ENCODE data around the gene AKAP8L. TPM values are rescaled to one million over a fixed set of nuclear protein-coding genes. Genes with fewer than 3 reads are reported as not detected.
"Not testable (repeated sequence)": the region's sequence is repeated elsewhere in the genome, so short reads cannot be mapped to it uniquely, and the experiment has no call there.

Gene AKAP8L
- total RNA-seq, 1 donor from 2014 or later, result 82.5 TPM

DNA sequence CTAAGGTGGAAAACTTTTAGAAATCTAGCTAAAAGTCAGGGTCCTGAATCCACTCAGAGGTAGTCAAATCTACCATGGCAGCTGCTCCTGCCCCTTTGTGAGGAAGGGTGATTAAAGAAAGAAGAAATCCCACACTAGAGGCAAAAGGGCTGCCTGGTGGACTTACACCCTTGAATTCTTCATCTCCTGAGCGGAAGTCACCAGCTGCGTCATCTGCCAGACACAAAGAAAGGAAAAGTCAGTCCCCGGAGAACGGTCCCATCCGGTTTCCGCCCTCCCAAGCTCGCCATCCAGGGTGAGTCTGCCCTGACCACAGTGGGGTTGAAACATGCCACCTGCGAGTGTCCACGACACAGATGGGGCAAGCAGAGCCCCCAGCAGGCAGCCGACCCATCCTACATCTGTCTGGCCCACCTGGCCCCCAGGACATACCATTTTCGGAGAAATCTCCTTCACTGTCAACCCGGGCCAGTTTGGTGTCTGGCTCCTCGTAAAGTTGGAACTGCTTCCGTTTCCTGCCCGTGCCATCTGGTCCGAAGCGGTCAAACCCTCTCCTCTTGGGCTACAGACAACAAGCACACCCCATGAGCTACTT, 46.9 kb downstream of the AKAP8L start:
- intact Hi-C loops (cut with micrococcal nuclease), result no loop called here
- no peak for ATAC-seq
- DNase-seq, result peak; percentile 16

DNA sequence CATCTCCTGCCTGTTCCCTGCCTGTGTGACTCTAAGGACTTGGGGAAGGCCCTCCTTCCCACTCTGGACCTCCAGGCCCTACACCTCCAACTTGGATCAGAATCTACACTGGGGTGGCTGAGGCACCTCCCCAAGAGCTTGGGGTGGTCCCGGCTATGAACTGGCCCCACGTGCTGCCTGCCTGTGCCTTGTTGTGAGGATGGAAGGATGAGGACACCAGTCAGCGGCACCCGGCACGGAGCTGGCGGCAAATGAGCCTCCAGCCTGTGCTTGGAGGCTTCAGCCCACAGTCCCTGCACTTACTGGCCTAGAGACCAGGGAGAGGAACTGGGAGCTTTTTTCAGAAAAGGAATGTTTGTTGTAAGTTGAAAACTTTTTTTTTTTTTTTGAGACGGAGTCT, 47.7 kb downstream of the AKAP8L start:
- intact Hi-C loops (cut with micrococcal nuclease), result no loop called here
- DNase-seq (peak; percentile 8), ATAC-seq (no peak)

DNA sequence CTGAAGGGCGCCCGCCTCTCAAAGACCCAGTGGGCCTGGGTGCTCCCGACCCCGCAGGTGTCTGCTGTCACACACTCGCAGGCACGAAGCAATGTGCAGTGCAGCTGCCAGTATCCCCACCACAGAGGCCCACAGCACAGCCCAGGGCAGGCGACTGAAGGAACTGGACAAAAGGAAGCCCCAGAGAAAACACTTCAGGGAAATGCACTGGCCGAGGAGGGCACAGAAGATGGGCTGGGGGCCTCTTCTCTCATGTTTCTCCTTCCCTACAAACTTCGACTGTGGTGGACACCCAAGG, 49.2 kb downstream of the AKAP8L start:
- DNase-seq (peak; percentile 22), ATAC-seq (no peak)
- intact Hi-C loops (cut with micrococcal nuclease), result no loop called here

DNA sequence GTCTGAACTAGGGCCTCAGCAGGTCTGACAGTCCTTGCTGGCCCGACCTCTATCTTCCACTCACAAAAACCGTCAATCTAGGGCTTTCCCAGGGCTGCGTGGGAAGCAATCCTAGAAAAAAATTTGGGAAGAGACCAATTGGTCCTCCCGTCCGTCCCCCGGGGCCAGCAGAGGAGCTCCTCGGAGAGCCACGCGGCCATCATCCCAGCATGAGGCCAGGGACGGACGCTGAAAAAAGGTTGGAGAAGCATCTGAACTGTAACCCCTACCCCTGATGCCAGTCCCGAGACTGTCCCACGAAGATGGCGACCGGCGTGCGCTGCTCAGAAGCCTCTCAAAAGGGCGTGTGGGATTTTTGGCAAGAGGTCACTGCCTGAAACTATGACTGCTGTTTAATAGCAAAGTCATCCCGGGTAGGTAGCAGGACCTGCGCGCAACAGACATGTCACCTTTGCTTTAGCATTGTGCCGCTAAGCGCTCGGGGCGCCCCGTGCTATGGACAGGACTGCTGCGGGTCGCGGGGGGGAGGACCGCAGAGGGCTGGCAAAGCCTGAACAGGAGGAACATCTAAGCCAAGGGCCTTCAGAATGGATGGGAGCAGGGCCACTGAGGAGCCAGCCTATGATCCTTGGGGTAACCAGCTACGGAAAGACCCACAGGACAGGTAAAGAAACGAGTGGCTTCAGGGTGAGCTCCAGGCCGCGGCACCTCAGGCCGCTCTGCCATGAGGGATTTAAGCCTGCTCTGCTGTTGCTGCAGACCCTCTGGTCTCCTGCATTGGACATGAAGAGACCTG, 49.8 kb downstream of the AKAP8L start:
- DNase-seq (peak; percentile 27), ATAC-seq (peak; percentile 5)
- intact Hi-C loops (cut with micrococcal nuclease), result no loop called here

DNA sequence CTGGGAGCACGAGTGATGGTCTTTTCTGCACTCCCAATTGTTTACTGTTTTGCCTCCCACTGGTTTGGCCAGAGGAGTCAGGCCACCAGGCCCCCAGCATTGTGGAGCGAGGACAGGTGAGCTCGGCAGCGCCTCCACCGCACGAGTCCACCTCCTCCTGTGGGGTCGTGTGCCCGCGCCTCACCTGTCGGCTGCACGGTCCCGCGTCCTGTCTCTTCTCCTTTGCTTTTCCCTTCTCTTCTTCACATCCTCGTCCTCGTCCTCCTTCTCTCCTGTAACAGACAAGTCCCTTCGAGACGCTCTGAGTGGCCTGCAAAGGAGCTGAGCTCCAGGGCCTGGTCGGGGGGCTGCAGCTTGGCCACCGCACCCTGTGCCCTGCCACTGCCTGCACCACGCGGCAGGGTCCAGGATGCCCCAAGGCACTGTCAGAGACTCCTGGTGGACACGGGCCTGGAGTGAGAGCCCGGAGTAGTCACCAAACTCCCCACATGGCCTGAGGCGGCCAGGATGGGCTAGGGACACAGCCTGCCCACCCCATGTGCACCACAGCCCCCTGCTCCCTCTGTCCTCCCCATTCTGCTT, 50.6 kb downstream of the AKAP8L start:
- intact Hi-C loops (cut with micrococcal nuclease), result no loop called here
- ATAC-seq, result peak; percentile 3
- peak; percentile 31 for DNase-seq

DNA sequence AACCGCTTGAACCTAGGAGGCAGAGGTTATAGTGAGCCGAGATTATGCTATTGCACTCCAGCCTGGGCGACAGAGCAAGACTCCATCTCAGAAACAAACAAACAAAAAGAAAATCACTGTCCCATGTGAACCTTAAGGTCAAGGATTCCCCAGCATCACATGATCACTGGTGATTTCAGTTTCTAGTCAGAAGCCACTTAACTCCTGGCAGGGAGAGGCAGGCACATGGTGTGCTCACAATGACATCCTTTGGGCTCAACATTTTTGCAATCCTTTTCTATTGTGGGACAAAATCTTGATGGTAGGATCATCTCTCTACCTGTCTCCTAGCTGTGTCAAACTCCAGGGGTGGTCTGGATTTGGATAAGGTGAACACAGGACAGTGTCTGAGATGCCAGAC, 51.3 kb downstream of the AKAP8L start:
- peak; percentile 82 for ATAC-seq
- intact Hi-C loops (cut with micrococcal nuclease), result no loop called here

DNA sequence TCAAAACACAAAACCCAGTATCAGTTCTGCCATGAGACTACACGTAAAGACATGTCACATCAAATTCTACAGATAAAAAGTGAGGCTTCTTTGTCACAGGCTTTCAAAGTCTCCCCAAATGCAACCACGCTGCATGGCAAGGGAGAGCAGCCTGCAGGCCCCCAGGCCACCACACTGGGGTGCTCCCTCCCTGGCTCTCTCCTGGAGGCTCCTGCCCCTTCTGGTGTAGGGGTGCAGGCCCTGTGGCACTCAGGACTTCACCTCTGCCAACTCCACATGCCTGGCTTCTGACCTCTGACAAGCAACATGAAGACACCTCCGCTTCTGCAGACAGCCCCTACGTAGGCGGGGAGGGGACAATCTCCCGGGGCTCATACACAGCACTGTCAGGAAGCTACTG, 53.5 kb downstream of the AKAP8L start:
- intact Hi-C loops (cut with micrococcal nuclease), result no loop called here
- peak; percentile 22 for DNase-seq
- no peak for ATAC-seq

More for the DNA sequence above, 51.3 kb downstream of the AKAP8L start:
- peak; percentile 37 for DNase-seq

DNA sequence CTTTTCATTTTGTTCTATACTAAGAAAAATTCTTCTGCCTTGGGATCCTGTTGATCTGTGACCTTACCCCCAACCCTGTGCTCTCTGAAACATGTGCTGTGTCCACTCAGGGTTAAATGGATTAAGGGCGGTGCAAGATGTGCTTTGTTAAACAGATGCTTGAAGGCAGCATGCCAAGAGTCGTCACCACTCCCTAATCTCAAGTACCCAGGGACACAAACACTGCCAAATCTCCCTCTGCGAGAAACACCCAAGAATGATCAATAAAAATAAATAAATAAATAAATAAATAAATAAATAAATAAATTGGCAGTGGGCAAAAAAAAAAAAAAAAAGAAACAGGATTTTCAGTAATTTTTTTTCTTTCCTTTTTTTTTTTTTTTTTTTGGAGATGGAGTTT, 55.0 kb downstream of the AKAP8L start:
- DNase-seq, result peak; percentile 28
- intact Hi-C loops (cut with micrococcal nuclease); ATAC-seq: not testable (repeated sequence)

DNA sequence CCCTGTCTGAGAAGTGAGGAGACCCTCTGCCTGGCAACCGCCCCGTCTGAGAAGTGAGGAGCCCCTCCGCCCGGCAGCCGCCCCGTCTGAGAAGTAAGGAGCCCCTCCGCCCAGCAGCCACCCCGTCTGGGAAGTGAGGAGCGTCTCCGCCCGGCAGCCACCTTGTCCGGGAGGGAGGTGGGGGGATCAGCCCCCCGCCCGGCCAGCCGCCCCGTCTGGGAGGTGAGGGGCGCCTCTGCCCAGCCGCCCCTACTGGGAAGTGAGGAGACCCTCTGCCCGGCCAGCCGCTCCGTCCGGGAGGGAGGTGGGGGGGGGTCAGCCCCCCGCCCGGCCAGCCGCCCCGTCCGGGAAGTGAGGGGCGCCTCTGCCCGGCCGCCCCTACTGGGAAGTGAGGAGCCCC, 55.7 kb downstream of the AKAP8L start:
- intact Hi-C loops (cut with micrococcal nuclease); ATAC-seq: not testable (repeated sequence)
- peak; percentile 7 for DNase-seq

DNA sequence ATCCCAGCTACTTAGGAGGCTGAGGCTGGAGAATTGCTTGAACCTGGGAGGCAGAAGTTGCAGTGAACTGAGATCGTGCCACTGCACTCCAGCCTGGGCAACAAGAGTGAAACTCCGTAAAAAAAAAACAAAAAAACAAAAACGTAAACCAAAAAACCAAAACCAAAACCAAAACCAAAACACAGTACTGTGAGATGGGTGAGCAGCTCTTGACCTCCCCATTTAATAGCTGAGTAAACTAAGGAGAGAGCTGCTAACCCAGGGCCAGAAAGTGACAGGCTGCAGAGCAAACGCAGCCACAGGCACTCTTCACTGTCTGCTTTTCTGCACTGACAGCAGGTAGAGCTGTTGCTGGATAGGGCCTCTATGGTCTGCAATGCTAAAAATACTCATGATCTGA, 58.8 kb downstream of the AKAP8L start:
- intact Hi-C loops (cut with micrococcal nuclease); ATAC-seq: not testable (repeated sequence)
- DNase-seq, result peak; percentile 3

DNA sequence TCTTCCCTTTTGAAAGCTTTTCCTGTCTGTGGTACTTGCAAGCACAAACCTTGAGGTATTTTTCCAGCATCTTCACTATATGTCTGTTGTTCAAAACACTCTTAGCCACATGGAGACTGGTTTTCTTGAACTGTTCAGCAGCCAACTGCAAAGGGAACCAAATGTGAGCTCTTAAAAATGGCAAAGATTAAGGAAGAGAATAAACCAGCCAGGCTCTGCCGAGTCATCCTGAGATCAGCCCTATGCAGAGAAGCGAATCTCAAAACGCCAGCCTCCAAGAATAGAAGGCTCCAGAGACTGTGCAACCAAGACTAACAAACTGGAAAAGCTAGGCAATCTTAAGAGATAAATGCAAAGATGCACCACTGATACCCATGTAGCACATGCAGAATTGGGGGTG, 59.9 kb downstream of the AKAP8L start:
- ATAC-seq (no peak), DNase-seq (no peak)
- intact Hi-C loops (cut with micrococcal nuclease), result no loop called here

DNA sequence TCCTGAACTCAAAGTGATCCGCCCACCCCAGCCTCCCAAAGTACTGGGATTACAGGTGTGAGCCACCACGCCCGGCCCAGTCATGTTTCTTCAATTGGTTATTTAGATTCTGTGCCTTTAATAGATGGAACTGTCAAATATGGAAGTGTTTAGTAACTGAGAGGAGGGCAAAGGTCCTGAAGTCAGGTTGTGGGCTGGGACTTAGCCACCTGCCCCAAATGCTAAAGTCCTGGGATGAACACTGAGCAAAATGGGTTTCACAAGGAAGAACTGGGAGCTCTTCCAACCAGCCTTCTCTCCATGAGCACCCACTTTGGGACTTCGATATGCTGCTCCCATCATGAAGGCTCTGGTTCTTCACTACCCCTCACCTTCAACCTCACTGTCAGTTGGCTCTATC, 60.9 kb downstream of the AKAP8L start:
- intact Hi-C loops (cut with micrococcal nuclease), result no loop called here
- ATAC-seq, result no peak

DNA sequence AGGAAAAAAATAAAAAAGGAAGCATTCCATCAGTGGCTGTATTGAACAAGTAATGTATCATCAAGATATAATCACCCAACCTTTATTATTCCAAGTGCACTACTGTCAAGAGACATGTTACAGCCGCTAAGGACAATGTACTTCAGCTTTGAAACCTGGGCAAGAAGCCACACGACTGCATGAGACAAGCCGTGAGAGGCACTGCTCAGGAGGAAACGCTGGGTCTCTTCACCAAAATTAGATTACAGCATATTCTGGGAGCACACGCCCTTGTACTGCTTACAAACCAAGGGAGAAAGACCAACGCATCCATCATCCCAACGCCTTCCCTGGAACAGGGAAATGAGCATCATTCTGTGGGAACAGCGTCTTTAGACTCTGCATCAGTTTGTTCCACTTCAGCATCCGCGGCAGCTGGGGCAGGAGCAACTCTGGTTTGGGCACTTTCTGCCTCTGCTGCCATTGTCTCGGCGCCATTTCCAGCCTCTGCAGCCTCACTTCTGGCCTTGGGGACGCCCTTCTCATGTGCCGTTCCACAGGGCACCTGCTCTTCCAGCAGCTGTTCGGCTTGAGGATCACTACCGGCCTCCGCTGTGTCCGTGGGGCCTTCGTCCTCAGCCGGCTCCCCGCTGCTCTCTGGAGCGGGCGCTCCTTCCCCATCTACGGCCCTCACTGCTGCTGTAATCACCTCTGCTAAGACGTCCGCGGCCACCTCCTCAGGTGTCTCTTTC, 64.1 kb downstream of the AKAP8L start:
- DNase-seq (no peak), ATAC-seq (peak; percentile 82)
- intact Hi-C loops (cut with micrococcal nuclease), result no loop called here

More for the DNA sequence above, 60.9 kb downstream of the AKAP8L start:
- no peak for DNase-seq

DNA sequence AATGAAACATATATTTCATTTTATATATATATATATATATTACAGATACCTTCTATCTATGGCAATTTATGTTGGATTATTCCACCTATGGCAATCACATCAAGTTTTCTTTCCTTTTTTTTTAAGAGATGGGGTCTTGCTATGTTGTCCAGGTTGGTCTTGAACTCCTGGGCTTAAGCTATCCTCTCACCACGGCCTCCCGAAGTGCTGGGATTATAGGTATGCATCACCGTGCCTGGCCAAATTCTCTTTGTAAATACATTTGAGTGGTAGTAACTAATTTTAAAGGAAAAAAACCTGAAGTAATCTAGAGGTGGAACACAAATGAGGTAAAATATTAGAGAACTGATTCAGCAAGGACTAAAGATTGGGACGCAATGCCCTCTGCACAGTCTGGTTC, 64.9 kb downstream of the AKAP8L start:
- intact Hi-C loops (cut with micrococcal nuclease), result no loop called here
- DNase-seq (no peak), ATAC-seq (no peak)

DNA sequence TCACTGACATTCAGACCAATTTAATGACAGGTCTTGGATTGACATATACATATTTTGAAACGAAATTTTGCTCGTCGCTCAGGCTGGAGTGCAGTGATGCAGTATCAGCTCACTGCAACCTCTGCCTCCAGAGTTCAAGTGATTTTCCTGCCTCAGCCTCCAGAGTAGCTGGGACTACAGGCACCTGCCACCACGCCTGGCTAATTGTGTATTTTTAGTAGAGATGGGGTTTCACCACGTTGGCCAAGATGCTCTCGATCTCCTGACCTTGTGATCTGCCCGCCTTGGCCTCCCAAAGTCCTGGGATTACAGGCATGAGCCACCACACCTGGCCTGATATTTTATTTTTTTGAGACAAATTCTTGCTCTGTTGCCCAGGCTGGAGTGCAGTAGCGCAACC, 66.3 kb downstream of the AKAP8L start:
- DNase-seq; intact Hi-C loops (cut with micrococcal nuclease); ATAC-seq: not testable (repeated sequence)

DNA sequence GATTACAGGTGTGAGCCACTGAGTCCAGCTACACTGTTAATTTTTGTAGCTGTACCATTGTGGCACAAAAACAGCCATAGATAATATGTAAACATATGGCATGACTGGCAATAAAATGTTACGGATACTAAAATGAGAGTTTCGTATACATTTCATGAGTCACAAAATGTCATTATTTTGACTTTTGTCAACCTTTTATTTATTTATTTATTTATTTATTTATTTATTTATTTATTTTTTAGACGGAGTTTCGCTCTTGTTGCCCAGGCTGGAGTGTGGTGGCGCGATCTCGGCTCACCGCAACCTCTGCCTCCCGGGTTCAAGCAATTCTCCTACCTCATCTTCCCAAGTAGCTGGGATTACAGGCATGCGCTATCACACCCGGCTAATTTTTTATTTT, 77.5 kb downstream of the AKAP8L start:
- DNase-seq; intact Hi-C loops (cut with micrococcal nuclease); ATAC-seq: not testable (repeated sequence)

DNA sequence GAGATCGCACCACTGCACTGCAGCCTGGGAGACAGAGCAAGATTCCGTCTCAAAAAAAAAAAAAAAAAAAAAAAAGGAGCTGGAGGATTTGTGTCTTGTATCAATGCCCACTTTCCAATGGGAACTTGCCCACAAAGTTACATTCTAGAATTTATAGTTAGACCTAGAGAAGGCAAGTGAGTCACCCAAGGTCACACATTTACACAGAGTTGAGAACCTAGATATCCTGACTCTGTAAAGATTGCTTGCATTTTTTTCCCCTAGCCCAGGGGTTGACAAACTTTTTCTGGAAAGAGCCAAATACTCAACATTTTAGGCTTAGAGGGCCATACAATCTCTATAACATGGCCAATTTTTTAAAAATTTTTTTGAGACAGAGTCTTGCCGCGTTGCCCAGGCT, 78.7 kb downstream of the AKAP8L start:
- intact Hi-C loops (cut with micrococcal nuclease), result no loop called here
- no peak for ATAC-seq
- no peak for DNase-seq

DNA sequence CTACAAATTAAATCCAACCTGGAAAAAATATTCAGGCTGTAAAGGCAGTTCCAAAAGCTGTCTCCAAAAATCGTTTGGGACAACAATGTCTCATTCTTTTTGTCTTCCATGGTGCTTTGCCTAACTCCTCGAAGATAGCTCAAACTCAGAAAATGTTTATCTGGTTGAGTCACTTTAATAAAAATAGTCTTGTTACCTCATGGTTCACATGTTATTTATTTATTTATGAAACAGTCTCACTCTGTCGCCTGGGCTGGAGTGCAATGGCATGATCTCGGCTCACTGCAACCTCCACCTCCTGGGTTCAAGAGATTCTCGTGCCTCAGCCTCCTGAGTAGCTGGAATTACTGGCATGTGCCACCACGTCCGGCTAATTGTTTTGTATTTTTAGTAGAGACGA, 81.6 kb downstream of the AKAP8L start:
- intact Hi-C loops (cut with micrococcal nuclease), result no loop called here
- ATAC-seq, result peak; percentile 36
- DNase-seq, result no peak

DNA sequence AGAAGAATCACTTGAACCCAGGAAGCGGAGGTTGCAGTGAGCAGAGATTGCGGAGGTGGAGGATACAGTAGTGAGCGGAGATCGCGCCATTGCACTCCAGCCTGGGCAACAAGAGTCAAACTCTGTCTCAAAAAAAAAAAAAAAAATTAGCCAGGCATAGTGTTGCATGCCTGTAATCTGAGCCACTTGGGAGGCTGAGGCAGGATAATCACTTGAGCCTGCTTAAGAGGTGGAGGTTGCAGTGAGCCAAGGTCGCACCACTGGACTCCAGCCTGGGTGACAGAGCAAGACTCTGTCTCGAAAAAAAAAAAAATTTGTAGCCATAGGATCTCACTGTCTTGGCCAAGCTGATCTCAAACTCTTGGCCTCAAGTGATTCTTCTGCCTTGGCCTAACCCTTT, 82.8 kb downstream of the AKAP8L start:
- DNase-seq; intact Hi-C loops (cut with micrococcal nuclease): not testable (repeated sequence)
- ATAC-seq, result peak; percentile 56
